Adrenal gland (tissue), 5 donors: ENCODE data around the gene COL23A1.

Experiments
- POLR2A ChIP-seq, 2 donors: fragments of 450-650 bp; IDR thresholded peaks; one replicate each; pipeline ENCODE4 v1.6.1; 2017; ENCODE audit warnings: antibody characterized with exemption in 2 of 2, mild to moderate bottlenecking in 2 of 2, moderate library complexity in 1 of 2
- TF ChIP-seq, protein P1 (sequence below), 6 experiments: fragments of 450-650 bp in 4 of 6; fragments of 200-600 bp in 2 of 6; sonication (generic) in 1 of 6; IDR thresholded peaks; 1 replicate in 5 of 6; 2 replicates in 1 of 6; pipeline versions ENCODE4 v1.5.1 to v1.8.0; 2016 to 2021; ENCODE audit warnings: antibody characterized with exemption in 6 of 6, mild to moderate bottlenecking in 2 of 6, moderate library complexity in 1 of 6
- donor health status: DM: no; HTN: no; CAD: no.

DNA sequence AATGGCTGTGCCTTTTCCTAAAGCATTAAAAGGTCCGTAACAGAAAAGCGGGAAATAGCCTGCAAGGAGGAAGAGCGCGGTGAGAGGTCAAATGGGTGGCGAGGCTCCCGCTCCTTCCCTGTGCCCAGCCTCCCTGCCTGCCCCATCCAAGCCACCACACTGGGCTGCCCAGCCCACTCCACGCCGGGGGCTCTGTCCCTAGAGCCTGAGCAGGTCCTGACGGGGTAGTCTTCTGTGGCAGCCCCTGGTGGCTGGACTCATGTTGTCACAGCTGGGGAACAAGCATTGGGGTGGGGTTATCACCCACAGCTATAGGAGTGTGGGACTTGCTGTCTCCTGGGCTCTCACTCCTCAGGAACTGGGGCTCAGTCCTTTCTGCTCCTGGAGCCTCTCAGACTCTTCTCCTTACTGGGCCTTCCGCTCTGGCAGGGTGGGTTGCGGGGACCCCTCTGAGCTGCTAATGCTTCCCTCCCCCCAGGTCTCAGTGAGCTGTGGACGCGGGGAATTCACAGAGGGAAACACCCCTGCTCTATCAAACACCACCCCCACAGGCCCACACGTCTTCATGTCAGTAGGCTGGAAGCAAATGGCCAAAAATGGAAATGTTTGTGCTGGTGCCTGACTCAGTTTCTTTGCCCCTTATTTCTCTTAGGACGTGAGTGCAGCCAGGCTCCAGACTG is 205.2 kb downstream of the COL23A1 start:
- TF ChIP-seq, protein P1, sequence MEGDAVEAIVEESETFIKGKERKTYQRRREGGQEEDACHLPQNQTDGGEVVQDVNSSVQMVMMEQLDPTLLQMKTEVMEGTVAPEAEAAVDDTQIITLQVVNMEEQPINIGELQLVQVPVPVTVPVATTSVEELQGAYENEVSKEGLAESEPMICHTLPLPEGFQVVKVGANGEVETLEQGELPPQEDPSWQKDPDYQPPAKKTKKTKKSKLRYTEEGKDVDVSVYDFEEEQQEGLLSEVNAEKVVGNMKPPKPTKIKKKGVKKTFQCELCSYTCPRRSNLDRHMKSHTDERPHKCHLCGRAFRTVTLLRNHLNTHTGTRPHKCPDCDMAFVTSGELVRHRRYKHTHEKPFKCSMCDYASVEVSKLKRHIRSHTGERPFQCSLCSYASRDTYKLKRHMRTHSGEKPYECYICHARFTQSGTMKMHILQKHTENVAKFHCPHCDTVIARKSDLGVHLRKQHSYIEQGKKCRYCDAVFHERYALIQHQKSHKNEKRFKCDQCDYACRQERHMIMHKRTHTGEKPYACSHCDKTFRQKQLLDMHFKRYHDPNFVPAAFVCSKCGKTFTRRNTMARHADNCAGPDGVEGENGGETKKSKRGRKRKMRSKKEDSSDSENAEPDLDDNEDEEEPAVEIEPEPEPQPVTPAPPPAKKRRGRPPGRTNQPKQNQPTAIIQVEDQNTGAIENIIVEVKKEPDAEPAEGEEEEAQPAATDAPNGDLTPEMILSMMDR (IDR thresholded peaks at IDR 0.05), result no peak
- no peak for TF ChIP-seq POLR2A (IDR thresholded peaks at IDR 0.05)
